Liver (tissue), 9 donors: ENCODE results near the gene C3orf18. TPM values are rescaled to one million over a fixed set of nuclear protein-coding genes. Genes with fewer than 3 reads are reported as not detected.

ENCODE experiments used
- DNase-seq: peaks from one replicate; pipeline ENCODE4 v3.0.0-alpha.2; 2017; ENCODE audit warnings: low spot score
- H3K27ac ChIP-seq, 2 donors: one replicate each; pipeline ENCODE4 v1.7.0; 2013; ENCODE audit warnings: inconsistent platforms in 2 of 2, low read length in 2 of 2, control low read depth in 1 of 2, low read depth in 1 of 2, mild to moderate bottlenecking in 1 of 2
- H3K27me3 ChIP-seq, 4 donors: one replicate each; pipeline versions ENCODE4 v1.6.1 to v1.7.0; 2013; ENCODE audit warnings: low read length in 3 of 4, inconsistent platforms in 1 of 4, mild to moderate bottlenecking in 1 of 4, moderate library complexity in 1 of 4; ENCODE audit not compliant: control insufficient read depth in 4 of 4, insufficient read depth in 4 of 4
- H3K36me3 ChIP-seq, 4 donors: one replicate each; pipeline versions ENCODE4 v1.6.1 to v1.7.0; 2013; ENCODE audit warnings: low read length in 3 of 4, mild to moderate bottlenecking in 3 of 4, low read depth in 1 of 4, moderate library complexity in 1 of 4; ENCODE audit not compliant: control insufficient read depth in 4 of 4, insufficient read depth in 3 of 4
- H3K4me1 ChIP-seq, 4 donors: one replicate each; pipeline versions ENCODE4 v1.6.1 to v1.7.0; 2013; ENCODE audit warnings: low read length in 3 of 4, mild to moderate bottlenecking in 3 of 4, moderate library complexity in 1 of 4; ENCODE audit not compliant: control insufficient read depth in 4 of 4, insufficient read depth in 4 of 4
- H3K4me3 ChIP-seq, 3 donors: one replicate each; pipeline versions ENCODE4 v1.6.1 to v1.7.0; 2013; ENCODE audit warnings: low read length in 3 of 3, control low read depth in 1 of 3, low read depth in 1 of 3, mild to moderate bottlenecking in 1 of 3
- H3K9ac ChIP-seq, 2 donors: one replicate each; pipeline ENCODE4 v1.7.0; 2013; ENCODE audit warnings: low read length in 2 of 2, mild to moderate bottlenecking in 2 of 2, moderate library complexity in 2 of 2, control low read depth in 1 of 2, low read depth in 1 of 2
- H3K9me3 ChIP-seq, 4 donors: one replicate each; pipeline versions ENCODE4 v1.6.1 to v1.7.0; 2013; ENCODE audit warnings: low read length in 3 of 4; ENCODE audit not compliant: control insufficient read depth in 4 of 4
- EGR1 ChIP-seq, 2 donors: IDR thresholded peaks; 2 replicates each; pipeline ENCODE4 v1.6.1; 2016 to 2018; ENCODE audit warnings: antibody characterized with exemption in 2 of 2, low read depth in 2 of 2
- FOXA1 ChIP-seq: IDR thresholded peaks from 2 replicates; pipeline ENCODE4 v1.6.1; 2016; ENCODE audit warnings: antibody characterized with exemption
- FOXA2 ChIP-seq: IDR thresholded peaks from 2 replicates; pipeline ENCODE4 v1.6.1; 2016; ENCODE audit warnings: antibody characterized with exemption
- GABPA ChIP-seq, 2 donors: IDR thresholded peaks in 1 of 2; conservative IDR thresholded peaks in 1 of 2; 2 replicates each; pipeline ENCODE4 v1.6.1; 2016; ENCODE audit warnings: antibody characterized with exemption in 2 of 2, mild to moderate bottlenecking in 1 of 2, moderate library complexity in 1 of 2
- HNF4A ChIP-seq, 2 donors: conservative IDR thresholded peaks; 2 replicates each; pipeline ENCODE4 v1.6.1; 2016; ENCODE audit warnings: antibody characterized with exemption in 2 of 2, mild to moderate bottlenecking in 2 of 2
- HNF4G ChIP-seq: IDR thresholded peaks from 2 replicates; pipeline ENCODE4 v1.6.1; 2016; ENCODE audit warnings: antibody characterized with exemption
- JUND ChIP-seq, 2 donors: IDR thresholded peaks; 2 replicates each; pipeline ENCODE4 v1.6.1; 2016; ENCODE audit warnings: antibody characterized with exemption in 2 of 2
- NR2F2 ChIP-seq: IDR thresholded peaks from 2 replicates; pipeline ENCODE4 v1.6.1; 2016; ENCODE audit warnings: antibody characterized with exemption
- RAD21 ChIP-seq, 2 donors: IDR thresholded peaks; 2 replicates each; pipeline ENCODE4 v1.6.1; 2016; ENCODE audit warnings: antibody characterized with exemption in 2 of 2, mild to moderate bottlenecking in 2 of 2
- RXRA ChIP-seq, 2 donors: IDR thresholded peaks; 2 replicates each; pipeline ENCODE4 v1.6.1; 2017 to 2018; ENCODE audit warnings: antibody characterized with exemption in 2 of 2, mild to moderate bottlenecking in 1 of 2
- WGBS: extraction: QIAGEN DNeasy Blood & Tissue Kit; methylation state at CpG from one replicate; pipeline ENCODE4 v1.1.7; 2013; 5-methylcytosine and 5-hydroxymethylcytosine counted together
- polyA plus RNA-seq, 2 donors: library from polyadenylated mRNA; stranded (reverse) in 1 of 2; unstranded in 1 of 2; fragments of 200-250 nt in 1 of 2; fragments of >200 nt in 1 of 2; fragmentation: Nextera tagmentation in 1 of 2; extraction: Ambion mirVana in 1 of 2; gene quantifications; one replicate each; pipeline versions ENCODE4 v1.2.1 to v1.2.3, GENCODE V29; 2013 to 2015
- total RNA-seq, 2 donors: library from RNA; depleted of rRNA; stranded (reverse); fragments of >200 nt; gene quantifications; one replicate each; pipeline ENCODE4 v1.2.3, GENCODE V29; 2014
- TF ChIP-seq, protein P1 (sequence below): IDR thresholded peaks from 2 replicates; pipeline ENCODE4 v1.6.1; 2016; ENCODE audit warnings: antibody characterized with exemption, mild to moderate bottlenecking
- TF ChIP-seq, protein P2 (sequence below): IDR thresholded peaks from 2 replicates; pipeline ENCODE4 v1.6.1; 2016; ENCODE audit warnings: antibody characterized with exemption
- TF ChIP-seq, protein P3 (sequence below): IDR thresholded peaks from 2 replicates; pipeline ENCODE4 v1.6.1; 2016; ENCODE audit warnings: antibody characterized with exemption
- TF ChIP-seq, protein P4 (sequence below): IDR thresholded peaks from 2 replicates; pipeline ENCODE4 v1.6.1; 2016; ENCODE audit warnings: antibody characterized with exemption
- donor health status: healthy.
- donor health status: healthy.
- donor health status: healthy.
- donor health status: healthy.
- donor health status: healthy.

Gene C3orf18
- total and polyA plus RNA-seq, 4 donors, result 0.54 to 2.7 (median 1.5) TPM

DNA sequence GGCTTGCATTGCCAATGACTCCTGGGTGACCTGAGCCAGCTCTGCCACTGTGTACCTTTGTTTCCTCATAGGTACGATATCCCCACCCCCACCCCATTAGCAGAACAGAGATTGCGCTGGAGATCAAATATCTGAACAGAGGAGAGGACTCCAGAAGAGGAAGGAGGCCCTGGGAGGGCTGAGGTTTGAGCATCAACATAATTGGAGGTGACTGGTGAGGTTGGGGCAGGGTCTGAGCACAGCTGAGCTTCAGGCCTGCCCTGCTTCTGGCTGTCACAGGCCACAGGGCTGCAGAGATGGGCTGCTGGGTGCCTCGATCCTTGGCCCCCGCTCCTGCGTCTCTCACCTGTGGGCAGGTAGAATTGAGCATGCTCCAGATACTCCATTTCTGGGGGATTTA, 42.8 kb downstream of the C3orf18 start:
- no peak overlapping the region for H3K27ac ChIP-seq
- no peak overlapping the region for H3K9ac ChIP-seq
- TF ChIP-seq JUND (IDR thresholded peaks at IDR 0.05) (no peak), FOXA2 (no peak), RXRA (IDR thresholded peaks at IDR 0.05) (no peak), HNF4G (no peak), EGR1 (IDR thresholded peaks at IDR 0.05; ENCODE audit: low read depth in 2 of 2) (no peak), GABPA (IDR thresholded peaks at IDR 0.05 in 1 of 2, conservative IDR thresholded peaks at IDR 0.05 in 1 of 2) (no peak), RAD21 (IDR thresholded peaks at IDR 0.05) (no peak)
- TF ChIP-seq, protein P1, sequence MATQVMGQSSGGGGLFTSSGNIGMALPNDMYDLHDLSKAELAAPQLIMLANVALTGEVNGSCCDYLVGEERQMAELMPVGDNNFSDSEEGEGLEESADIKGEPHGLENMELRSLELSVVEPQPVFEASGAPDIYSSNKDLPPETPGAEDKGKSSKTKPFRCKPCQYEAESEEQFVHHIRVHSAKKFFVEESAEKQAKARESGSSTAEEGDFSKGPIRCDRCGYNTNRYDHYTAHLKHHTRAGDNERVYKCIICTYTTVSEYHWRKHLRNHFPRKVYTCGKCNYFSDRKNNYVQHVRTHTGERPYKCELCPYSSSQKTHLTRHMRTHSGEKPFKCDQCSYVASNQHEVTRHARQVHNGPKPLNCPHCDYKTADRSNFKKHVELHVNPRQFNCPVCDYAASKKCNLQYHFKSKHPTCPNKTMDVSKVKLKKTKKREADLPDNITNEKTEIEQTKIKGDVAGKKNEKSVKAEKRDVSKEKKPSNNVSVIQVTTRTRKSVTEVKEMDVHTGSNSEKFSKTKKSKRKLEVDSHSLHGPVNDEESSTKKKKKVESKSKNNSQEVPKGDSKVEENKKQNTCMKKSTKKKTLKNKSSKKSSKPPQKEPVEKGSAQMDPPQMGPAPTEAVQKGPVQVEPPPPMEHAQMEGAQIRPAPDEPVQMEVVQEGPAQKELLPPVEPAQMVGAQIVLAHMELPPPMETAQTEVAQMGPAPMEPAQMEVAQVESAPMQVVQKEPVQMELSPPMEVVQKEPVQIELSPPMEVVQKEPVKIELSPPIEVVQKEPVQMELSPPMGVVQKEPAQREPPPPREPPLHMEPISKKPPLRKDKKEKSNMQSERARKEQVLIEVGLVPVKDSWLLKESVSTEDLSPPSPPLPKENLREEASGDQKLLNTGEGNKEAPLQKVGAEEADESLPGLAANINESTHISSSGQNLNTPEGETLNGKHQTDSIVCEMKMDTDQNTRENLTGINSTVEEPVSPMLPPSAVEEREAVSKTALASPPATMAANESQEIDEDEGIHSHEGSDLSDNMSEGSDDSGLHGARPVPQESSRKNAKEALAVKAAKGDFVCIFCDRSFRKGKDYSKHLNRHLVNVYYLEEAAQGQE, result no peak
- TF ChIP-seq, protein P2, sequence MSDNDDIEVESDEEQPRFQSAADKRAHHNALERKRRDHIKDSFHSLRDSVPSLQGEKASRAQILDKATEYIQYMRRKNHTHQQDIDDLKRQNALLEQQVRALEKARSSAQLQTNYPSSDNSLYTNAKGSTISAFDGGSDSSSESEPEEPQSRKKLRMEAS, result no peak
- no peaks in the 10 kb centered on the region for H3K36me3 ChIP-seq
- no peak for DNase-seq
- no peak overlapping the region for H3K4me3 ChIP-seq
- no peaks in the 10 kb centered on the region for H3K4me1 ChIP-seq
- WGBS, result 82% methylated on average over 5 of the region's 5 CpGs
- H3K9me3 ChIP-seq, result no peaks in the 10 kb centered on the region
- no peaks in the 10 kb centered on the region for H3K27me3 ChIP-seq

DNA sequence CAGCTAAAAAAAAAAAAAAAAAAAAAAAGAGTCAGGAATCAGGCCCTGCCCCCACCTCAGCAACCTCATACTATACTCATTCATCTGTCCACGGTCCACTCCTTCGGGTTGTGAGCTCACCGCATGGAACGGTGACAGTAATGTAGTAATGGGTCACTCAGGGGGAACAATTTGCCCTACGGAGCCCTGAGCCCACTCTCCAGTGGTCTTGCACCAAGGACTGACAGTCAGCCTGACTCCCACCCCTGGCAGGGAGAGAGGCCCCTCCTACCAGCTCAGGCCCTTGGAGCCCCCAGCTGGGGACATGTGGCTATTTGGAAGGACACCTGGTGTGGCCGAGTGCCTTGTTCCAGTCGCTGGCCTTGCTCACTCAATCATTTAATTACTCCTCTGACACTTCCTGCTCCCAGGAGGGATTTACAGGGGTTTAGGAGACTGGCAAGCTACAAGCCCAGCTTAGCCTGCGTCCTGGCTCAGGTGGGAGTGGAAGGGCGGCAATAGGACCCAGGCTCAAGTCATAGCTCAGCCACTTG, 44.2 kb downstream of the C3orf18 start:
- 75% methylated on average over 9 of the region's 9 CpGs for WGBS
- Histone ChIP-seq H3K9ac (no peak overlapping the region), H3K27ac (no peak overlapping the region), H3K4me1 (no peaks in the 10 kb centered on the region), H3K4me3 (no peak overlapping the region), H3K36me3 (no peaks in the 10 kb centered on the region), H3K9me3 (no peaks in the 10 kb centered on the region), H3K27me3 (peaks cover 0 to 4% (median 0%) of the 10 kb centered on the region in 4 donors)
- no peak for DNase-seq
- TF ChIP-seq, protein P3, sequence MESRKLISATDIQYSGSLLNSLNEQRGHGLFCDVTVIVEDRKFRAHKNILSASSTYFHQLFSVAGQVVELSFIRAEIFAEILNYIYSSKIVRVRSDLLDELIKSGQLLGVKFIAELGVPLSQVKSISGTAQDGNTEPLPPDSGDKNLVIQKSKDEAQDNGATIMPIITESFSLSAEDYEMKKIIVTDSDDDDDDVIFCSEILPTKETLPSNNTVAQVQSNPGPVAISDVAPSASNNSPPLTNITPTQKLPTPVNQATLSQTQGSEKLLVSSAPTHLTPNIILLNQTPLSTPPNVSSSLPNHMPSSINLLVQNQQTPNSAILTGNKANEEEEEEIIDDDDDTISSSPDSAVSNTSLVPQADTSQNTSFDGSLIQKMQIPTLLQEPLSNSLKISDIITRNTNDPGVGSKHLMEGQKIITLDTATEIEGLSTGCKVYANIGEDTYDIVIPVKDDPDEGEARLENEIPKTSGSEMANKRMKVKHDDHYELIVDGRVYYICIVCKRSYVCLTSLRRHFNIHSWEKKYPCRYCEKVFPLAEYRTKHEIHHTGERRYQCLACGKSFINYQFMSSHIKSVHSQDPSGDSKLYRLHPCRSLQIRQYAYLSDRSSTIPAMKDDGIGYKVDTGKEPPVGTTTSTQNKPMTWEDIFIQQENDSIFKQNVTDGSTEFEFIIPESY, result no peak
- TF ChIP-seq HNF4A (conservative IDR thresholded peaks at IDR 0.05) (no peak), HNF4G (no peak), FOXA1 (no peak), NR2F2 (no peak), RXRA (IDR thresholded peaks at IDR 0.05) (no peak), RAD21 (IDR thresholded peaks at IDR 0.05) (no peak), JUND (IDR thresholded peaks at IDR 0.05) (no peak)
- TF ChIP-seq, protein P4, sequence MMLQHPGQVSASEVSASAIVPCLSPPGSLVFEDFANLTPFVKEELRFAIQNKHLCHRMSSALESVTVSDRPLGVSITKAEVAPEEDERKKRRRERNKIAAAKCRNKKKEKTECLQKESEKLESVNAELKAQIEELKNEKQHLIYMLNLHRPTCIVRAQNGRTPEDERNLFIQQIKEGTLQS, result no peak
